ENCODE measurements around the gene DPH1.

DNA sequence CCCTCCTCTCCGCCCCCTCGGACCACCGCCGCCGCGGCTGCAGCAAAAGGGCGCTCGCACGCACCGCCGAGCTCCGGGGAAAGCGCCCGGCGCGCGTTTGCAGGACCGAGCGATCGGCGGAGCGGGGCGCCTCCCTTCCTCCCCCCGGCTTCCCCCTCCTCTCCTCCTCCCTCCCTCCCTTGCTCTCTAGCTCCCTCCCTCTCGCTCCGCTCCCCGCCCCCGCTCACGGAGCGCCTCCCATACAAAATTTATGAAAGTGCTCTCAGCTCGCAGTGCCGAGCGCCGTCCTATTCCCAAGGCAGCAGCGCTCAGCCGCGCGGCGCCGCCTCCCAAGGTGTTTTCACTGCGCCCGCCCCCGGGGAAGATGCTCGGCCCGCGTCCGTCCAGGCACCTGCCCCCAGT, 4.7 kb upstream of the DPH1 start, which contains the start of gene RTN4RL1:
- TF ChIP-seq, protein P1, sequence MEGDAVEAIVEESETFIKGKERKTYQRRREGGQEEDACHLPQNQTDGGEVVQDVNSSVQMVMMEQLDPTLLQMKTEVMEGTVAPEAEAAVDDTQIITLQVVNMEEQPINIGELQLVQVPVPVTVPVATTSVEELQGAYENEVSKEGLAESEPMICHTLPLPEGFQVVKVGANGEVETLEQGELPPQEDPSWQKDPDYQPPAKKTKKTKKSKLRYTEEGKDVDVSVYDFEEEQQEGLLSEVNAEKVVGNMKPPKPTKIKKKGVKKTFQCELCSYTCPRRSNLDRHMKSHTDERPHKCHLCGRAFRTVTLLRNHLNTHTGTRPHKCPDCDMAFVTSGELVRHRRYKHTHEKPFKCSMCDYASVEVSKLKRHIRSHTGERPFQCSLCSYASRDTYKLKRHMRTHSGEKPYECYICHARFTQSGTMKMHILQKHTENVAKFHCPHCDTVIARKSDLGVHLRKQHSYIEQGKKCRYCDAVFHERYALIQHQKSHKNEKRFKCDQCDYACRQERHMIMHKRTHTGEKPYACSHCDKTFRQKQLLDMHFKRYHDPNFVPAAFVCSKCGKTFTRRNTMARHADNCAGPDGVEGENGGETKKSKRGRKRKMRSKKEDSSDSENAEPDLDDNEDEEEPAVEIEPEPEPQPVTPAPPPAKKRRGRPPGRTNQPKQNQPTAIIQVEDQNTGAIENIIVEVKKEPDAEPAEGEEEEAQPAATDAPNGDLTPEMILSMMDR (IDR thresholded peaks at IDR 0.05; ENCODE audit: low read depth, low read length, poor library complexity, severe bottlenecking), result no peak
- no peak for TF ChIP-seq EZH2phosphoT487 (IDR thresholded peaks at IDR 0.05; ENCODE audit: borderline replicate concordance, low read length)

Data from DOHH2 (cell line).